Inferior parietal cortex (tissue), 1 donor: ENCODE measurements around the gene TTC13.
A peak's percentile ranks its signal among the peaks of the same experiment; 100 is the strongest.

ENCODE experiments used
- DNase-seq: peaks from one replicate; pipeline ENCODE4 v3.0.0-alpha.2; 2016; ENCODE audit errors: extremely low spot score

Gene TTC13

GRCh38 chr1:230948301-230948700 is 30.4 kb downstream of the TTC13 start:
- DNase-seq = no peak

DNA sequence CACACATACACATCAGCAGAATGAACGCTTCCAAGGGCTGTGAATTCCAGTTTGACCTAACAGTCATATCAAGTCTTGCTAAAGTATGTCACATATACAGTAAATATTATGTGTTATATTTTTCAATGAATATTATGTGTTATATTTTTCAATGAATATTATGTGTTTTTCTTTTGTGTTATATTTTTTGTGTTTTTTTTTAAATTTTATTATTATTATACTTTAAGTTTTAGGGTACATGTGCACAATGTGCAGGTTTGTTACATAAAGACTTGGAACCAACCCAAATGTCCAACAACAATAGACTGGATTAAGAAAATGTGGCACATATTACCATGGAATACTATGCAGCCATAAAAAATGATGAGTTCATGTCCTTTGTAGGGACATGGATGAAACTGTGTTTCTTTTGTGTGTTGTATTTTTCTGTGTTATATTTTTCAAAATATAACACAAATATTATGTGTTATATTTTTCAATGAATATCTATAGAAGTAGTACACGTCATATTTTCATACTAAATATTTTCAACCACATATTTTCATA is 35.5 kb downstream of the TTC13 start:
- no peak for DNase-seq

DNA sequence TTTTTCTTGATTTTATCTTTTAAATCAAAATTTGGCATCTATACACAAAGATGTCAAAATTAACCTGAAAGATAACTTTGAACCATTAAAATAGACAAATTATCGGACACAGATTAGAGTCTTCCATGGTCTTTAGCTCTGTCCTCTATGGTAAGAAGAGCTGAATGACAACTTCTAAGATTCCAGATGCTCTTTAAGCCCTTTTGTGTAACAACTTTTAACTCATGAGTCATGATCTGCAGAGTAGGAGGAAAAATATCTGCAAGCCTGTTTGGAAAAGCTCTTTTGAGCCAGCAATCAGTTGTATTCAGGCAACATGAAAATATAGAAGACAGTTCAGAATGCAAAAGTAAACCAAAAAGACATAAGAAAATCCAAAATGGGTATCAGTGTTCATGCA is 37.8 kb downstream of the TTC13 start:
- DNase-seq = peak; percentile 14

GRCh38 chr1:230939806-230940489 is 38.7 kb downstream of the TTC13 start:
- DNase-seq = no peak

- no peak for DNase-seq
These were observed 39.7 kb downstream of the TTC13 start for GRCh38 chr1:230938924-230939368.

DNA sequence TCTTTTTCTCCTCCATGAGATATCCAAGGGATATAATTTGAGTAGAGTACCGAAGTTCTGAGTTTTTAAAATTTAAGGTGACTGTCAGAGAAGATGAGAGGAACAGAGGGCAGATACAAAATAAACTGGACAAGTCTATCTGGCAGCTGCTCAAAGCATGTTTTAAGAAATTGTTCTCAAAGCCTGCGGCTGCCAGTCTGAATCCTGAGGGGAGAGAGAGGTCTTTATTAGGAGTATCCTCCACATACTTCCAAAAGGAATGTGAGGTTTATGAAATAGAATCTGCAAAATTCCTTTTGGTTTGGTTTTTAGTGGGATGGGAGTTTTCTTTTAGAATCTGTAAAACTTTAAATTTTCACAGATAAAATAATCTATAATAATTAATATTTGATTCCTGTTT is 41.3 kb downstream of the TTC13 start:
- no peak for DNase-seq

- no peak for DNase-seq
These were observed 42.2 kb downstream of the TTC13 start for GRCh38 chr1:230936475-230936874.

- DNase-seq = no peak
These were observed 42.8 kb downstream of the TTC13 start for GRCh38 chr1:230935852-230936251.

DNA sequence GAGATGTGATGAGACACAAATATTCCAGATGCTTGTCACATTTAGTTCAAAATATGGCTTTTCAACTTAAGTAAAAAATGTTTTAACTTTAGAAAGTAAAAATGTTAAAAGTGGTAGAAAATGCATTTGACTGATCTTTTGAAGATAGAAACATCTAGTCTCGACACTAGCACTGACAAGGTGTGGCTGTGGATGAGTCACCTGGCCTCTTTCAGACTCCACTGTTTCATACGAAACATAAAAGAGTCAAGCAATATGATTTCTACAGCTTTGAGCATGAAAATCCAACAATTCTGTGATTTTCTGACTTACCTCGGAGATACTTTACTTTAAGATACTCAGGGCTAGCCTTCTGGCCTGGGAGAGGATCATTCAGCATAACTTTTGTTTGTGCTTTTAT is 47.7 kb downstream of the TTC13 start:
- DNase-seq = no peak

DNA sequence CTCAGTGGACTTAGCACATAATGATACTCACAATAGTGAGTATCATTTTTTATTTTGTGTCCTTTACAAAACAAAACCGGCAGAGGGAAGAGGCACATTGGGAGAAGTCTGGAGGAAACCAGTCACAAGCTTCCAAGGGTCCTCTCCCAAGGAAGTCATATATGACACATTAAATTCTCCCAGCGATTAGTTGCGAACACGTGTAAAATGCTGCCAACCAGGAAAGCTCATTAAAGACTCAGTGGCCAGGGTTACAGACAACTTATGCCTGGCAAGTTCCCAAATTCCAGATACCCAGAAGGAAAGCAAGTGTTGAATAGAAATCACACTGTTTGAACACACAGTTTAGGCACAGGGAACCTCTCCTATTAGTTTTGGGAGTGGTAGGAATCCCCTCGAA is 52.5 kb downstream of the TTC13 start:
- DNase-seq = no peak

- no peak for DNase-seq
These were observed 53.1 kb downstream of the TTC13 start for GRCh38 chr1:230925608-230926007.

DNA sequence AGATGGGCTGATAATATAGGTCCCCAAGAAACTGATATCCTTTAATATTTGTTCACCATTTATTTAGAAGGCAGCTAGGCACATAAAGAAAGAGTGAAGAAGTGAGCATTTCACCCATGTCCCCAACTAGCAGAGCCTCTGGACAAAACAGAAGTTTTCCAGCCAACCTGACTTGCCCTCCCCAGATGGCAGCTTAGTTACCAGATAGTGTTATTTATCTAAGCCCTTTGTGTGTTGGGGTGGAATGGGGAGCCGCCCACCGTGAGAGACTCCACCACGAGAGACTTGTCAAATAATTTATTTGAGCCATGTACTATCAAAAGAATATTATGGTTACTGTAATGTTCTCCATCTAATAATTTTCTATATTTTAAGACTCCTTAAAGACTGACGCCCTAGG is 55.5 kb downstream of the TTC13 start:
- DNase-seq = no peak

DNA sequence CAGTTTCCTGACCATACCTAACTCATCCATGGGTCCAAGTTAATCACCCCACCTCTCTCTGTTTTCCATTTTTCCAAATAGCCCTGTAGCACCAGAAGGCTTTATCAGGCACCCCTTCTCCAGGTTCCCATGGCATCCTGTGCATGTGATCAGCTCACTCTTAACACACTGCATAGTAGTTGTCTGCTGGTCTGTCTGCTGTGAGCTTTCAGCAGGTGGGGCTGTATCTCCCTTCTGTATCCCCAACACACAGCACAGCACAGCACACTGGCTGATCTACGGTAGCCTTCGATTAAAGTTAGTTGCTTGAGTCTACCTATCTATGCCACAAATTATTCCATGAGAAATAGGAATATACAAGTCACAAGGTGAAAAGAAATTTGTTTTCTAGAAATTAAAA is 56.0 kb downstream of the TTC13 start:
- DNase-seq = no peak

DNA sequence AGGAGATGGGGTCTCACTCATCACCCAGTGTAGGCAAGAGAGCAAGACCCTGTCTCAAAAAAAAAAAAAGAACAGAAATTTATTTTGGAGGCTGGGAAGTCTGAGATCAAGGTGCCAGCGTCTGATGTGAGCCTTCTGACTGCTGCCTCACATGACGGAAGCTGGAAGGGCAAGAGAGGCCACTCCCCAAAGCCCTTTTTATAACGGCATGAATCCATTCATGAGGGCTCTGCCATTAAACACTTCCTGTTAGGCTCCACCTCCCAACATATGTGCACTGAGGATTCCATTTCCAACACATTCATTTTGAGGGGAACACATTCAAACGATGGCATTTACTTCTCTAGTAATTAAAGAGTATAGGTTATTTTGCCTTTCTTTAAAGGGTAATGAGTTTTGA is 59.5 kb downstream of the TTC13 start:
- no peak for DNase-seq

- DNase-seq = peak; percentile 91
These were observed 61.2 kb downstream of the TTC13 start for GRCh38 chr1:230917284-230918135.

GRCh38 chr1:230916587-230917283 is 61.9 kb downstream of the TTC13 start:
- no peak for DNase-seq

DNA sequence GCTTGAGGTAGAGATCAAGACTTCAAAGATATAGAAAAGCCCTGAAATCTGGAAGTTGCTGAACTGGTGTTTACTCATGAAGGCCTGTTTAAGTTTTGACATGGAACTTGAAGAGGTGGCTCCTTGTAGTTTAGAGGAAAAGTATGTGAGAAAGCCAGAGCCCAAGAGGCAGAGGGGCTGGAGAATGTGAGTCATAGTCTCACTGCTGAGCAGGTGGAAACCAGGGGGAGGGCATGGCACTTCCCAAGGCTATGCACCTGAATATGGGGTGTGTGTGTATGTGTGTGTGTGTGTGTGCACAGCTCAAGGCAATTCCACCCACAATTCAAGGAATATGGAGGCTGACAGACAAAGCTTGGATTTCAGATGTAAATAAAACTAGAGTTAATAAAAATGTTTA is 63.6 kb downstream of the TTC13 start:
- DNase-seq = no peak

DNA sequence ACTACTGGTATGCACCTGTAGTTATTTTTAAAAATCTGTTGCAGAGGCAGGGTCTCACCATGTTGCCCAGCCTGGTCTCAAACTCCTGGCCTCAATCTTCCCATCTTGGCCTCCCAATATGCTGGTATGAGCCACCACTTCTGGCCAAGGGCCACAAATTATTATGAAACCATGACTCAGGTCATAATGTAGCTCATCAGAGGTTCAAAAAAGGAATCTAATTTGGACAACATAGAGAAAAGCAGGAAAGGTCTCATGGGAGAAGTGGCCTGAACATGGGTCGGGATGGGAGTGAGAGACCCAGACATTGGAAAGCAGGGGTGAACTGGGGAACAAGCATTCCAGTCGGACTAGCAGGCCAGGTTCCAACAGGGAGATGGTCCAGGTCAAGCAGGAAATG is 65.2 kb downstream of the TTC13 start:
- no peak for DNase-seq

- DNase-seq = no peak
These were observed 67.9 kb downstream of the TTC13 start for GRCh38 chr1:230910755-230911117.

DNA sequence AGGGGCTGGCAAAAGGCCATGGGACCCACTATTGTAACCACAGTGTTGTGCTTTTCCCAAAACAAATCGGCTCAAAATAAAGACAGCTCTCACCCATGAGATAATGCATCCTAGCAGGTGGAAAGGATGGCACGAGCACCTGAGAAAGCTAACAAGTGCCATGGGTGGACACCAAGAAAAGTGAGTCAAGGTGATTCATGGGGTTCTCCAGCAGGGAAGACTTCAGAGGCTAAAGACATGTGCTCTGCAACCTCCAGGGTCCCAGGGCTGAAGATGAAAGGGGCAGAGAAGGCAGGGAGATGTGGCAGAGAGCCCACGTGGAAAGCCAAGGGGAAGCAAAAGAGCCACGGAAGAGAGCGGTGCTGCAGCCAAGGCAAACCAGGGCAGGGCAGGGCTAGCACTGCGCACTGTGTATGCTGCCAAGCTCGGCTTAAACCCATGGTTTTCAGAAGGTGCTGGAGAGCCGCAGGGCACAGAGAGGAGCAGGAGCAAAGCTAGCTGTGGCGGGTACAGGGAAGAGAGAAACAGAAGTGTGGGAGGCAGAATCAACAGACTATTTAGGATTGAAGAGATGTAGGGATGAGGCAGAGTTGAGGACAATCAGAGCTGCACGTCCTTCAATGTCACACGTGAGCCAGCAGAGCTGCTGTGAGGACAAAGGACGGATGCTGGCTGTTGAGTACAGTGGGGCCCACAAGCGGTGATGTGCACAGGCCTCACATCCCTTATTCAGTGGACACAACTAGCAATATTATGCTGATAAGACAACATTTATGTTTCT is 68.5 kb downstream of the TTC13 start:
- peak; percentile 54 for DNase-seq

DNA sequence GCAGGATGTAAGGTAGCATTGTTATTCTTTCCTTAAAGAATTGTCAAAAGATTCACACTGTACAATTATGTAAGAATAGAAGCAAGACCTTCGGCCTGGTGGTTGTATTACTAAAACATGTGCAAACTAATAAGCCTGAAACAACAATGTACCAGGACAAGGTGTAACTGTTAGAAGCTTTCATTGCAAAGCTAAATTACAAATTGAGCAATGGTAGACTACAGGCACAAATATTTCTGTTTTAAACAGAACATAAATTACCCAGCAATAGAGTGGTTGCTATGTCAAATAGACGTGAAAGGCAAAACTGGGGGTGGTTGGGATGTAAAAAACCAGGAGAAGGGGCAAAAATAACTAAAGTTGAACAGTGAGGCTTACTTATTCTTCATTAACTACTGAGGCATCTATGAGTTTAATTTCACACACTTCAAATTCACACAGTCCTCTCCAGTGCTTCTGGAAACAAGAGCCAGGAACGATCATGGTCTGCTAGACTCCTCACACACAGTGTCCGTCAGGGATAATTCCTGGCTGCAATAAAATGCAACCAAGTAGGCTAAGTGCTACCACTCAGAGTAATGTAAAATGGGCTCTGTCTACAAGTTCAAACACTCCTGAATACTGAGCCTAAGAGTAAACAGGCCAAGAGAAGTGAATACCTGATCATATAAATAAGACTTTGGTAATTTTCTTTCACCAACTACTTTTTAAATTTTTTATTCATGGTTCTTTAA is 71.0 kb downstream of the TTC13 start:
- no peak for DNase-seq
